H54 (cell line): ENCODE measurements around the gene AUTS2.

Experiments
- DNase-seq: peaks from one replicate; pipeline ENCODE4 v3.0.0; 2011; ENCODE audit warnings: low spot score, mixed read lengths; ENCODE audit not compliant: insufficient read length
- FAIRE-seq: peaks from 3 replicates; lab custom pipeline; 2011; peaks lifted over from hg19 to GRCh38; lab: Jason Lieb, UNC
- POLR2A ChIP-seq: IDR thresholded peaks from 2 replicates; pipeline ENCODE4 v1.6.1; 2011; ENCODE audit warnings: low read depth, mild to moderate bottlenecking, low read length

AUTS2 gene

GRCh38 chr7:70393956-70394355 lies 795.7 kb downstream of the AUTS2 start:
- no peak for FAIRE-seq
- no peak for TF ChIP-seq POLR2A
- no peak for DNase-seq

DNA sequence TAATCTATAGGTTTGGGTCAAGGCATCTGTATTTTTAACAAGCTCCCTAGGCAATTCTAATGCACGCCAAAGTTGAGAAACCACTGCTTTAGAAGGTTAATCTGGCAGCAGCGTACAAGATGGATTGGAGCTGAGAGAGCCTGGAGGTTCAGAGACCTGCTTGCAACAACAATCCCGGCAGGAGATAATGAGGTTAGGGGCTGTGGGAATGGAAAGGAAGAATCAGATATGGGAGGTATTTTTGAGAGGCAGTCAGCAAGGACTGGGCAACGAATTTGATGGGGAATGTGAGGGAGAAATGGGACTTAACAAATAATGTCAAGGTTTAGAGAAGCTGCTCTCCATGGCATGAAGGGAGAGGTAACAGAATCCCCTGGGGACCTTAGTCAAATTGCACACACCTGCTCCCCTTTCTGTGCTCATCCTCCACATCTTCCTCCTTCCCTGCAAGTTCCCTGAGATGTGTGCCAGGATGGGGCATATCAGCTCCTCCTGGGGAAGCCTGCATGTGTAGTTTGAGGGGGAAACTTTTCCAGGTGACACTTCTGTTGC lies 802.6 kb downstream of the AUTS2 start:
- no peak for FAIRE-seq
- no peak for DNase-seq
- TF ChIP-seq POLR2A: no peak

- no peak for TF ChIP-seq POLR2A
- FAIRE-seq (no peak), DNase-seq (no peak)
Observed at GRCh38 chr7:70402069-70402468, 803.8 kb downstream of the AUTS2 start.

GRCh38 chr7:70405241-70405640 lies 807.0 kb downstream of the AUTS2 start:
- no peak for FAIRE-seq
- no peak for DNase-seq

GRCh38 chr7:70406186-70406949 lies 808.1 kb downstream of the AUTS2 start:
- no peak for FAIRE-seq
- no peak for TF ChIP-seq POLR2A
- no peak for DNase-seq

More at GRCh38 chr7:70405241-70405640, 807.0 kb downstream of the AUTS2 start:
- TF ChIP-seq POLR2A: no peak

GRCh38 chr7:70406950-70407209 lies 808.6 kb downstream of the AUTS2 start:
- FAIRE-seq: no peak
- no peak for TF ChIP-seq POLR2A
- DNase-seq: no peak

- FAIRE-seq (no peak), DNase-seq (no peak)
- no peak for TF ChIP-seq POLR2A
Observed at GRCh38 chr7:70408477-70408876, 810.2 kb downstream of the AUTS2 start.

- no peak for DNase-seq
Observed at GRCh38 chr7:70408891-70409290, 810.6 kb downstream of the AUTS2 start.

DNA sequence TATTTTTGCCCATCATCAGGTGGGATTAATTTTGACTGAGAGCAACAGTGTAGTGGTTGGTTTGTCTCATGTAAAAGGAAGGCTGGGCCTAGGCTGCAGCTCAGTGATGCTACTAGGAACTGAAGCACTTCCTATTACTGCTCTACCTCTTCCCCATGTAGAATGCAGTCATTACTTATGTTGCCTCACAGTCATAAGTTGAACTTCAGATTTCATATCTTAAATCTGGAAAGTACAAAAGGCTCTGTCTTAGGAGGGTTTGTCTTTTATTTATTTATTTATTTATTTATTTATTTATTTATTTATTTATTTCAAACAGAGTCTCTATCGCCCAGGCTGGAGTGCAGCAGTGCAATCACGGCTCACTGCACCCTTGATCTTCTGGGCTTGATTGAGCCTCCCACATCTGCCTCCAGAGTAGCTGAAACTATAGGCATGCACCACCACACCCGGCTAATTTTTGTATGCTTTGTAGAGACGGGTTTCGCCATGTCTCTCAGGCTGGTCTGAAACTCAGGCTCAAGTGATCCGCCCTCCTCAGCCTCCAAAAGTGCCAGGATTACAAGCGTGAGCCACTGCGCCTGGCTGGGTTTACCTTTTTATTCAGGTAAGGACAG lies 812.0 kb downstream of the AUTS2 start:
- no peak for TF ChIP-seq POLR2A
- no peak for DNase-seq
- FAIRE-seq: no peak

More at GRCh38 chr7:70408891-70409290, 810.6 kb downstream of the AUTS2 start:
- no peak for FAIRE-seq
- no peak for TF ChIP-seq POLR2A

DNA sequence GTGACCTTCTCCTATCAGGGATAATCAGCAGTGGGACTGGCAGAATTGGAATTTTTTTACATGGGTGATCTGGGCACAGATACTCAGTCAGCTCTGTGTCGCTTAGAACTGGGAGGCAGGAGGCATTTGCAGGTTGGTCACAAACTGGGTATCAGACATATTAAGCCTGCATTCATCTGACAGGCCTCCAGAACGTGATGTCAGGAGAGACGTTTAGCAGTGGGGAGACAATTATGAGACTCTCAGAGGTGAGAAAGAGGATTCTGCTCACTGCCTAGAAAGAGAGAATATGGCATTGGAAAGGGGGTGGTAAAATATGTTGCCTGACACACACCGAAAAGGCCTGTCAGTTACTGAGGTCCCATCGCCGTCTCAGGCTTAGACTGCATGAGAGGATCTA lies 816.1 kb downstream of the AUTS2 start:
- no peak for DNase-seq
- no peak for TF ChIP-seq POLR2A
- no peak for FAIRE-seq

GRCh38 chr7:70415179-70415972 lies 817.1 kb downstream of the AUTS2 start:
- no peak for TF ChIP-seq POLR2A
- DNase-seq (no peak), FAIRE-seq (no peak)

GRCh38 chr7:70416347-70416985 lies 818.2 kb downstream of the AUTS2 start:
- DNase-seq (no peak), FAIRE-seq (no peak)
- no peak for TF ChIP-seq POLR2A

- TF ChIP-seq POLR2A: no peak
- DNase-seq: no peak
- FAIRE-seq: no peak
Observed at GRCh38 chr7:70416986-70417655, 818.8 kb downstream of the AUTS2 start.
